Natural killer cell (primary cell): ENCODE results near the gene LGALS3BP. TPM values are rescaled to one million over a fixed set of nuclear protein-coding genes. Genes with fewer than 3 reads are reported as not detected.

ENCODE experiments used
- ATAC-seq, 3 donors: fragments of 150-1000 bp in 2 of 3; fragments of 200-7000 bp in 1 of 3; cut with Tn5 transposase; 1 replicate in 1 of 3; 2 replicates in 2 of 3; pipeline ENCODE4 v1.10.0; 2021; ENCODE audit warnings: mild to moderate bottlenecking in 2 of 3, moderate library complexity in 2 of 3
- DNase-seq, 2 donors: peaks; one replicate each; pipeline versions ENCODE4 v3.0.0 to v3.0.0-alpha.2; 2013 to 2021; ENCODE audit warnings: mixed read lengths in 1 of 2
- H3K27ac ChIP-seq: one replicate; pipeline ENCODE4 v1.5.1; 2013; ENCODE audit warnings: mild to moderate bottlenecking, low read length
- H3K27me3 ChIP-seq: one replicate; pipeline ENCODE4 v1.6.1; 2013; ENCODE audit warnings: low read length; ENCODE audit not compliant: control insufficient read depth, insufficient read depth
- H3K36me3 ChIP-seq: one replicate; pipeline ENCODE4 v1.6.1; 2013; ENCODE audit warnings: low read length; ENCODE audit not compliant: control insufficient read depth, insufficient read depth
- H3K4me1 ChIP-seq: one replicate; pipeline ENCODE4 v1.6.1; 2013; ENCODE audit warnings: low read length; ENCODE audit not compliant: control insufficient read depth, insufficient read depth
- H3K4me3 ChIP-seq: one replicate; pipeline ENCODE4 v1.5.1; 2013; ENCODE audit warnings: low read length
- H3K9me3 ChIP-seq: one replicate; pipeline ENCODE4 v1.6.1; 2013; ENCODE audit warnings: low read length; ENCODE audit not compliant: control insufficient read depth, insufficient read depth
- H3K27ac Mint-ChIP-seq, 2 donors: one replicate each; pipeline ENCODE4 v1.8.0; 2022; ENCODE audit warnings: mild to moderate bottlenecking in 2 of 2, mixed read lengths in 2 of 2, moderate library complexity in 1 of 2
- H3K27me3 Mint-ChIP-seq, 2 donors: one replicate each; pipeline ENCODE4 v1.8.0; 2022; ENCODE audit warnings: low read depth in 2 of 2, mixed read lengths in 2 of 2
- H3K36me3 Mint-ChIP-seq: one replicate; pipeline ENCODE4 v1.8.0; 2022; ENCODE audit warnings: mixed read lengths
- H3K4me1 Mint-ChIP-seq, 2 donors: one replicate each; pipeline ENCODE4 v1.8.0; 2022; ENCODE audit warnings: mixed read lengths in 2 of 2
- H3K4me3 Mint-ChIP-seq: one replicate; pipeline ENCODE4 v1.8.0; 2022; ENCODE audit warnings: mild to moderate bottlenecking, moderate library complexity, mixed read lengths
- H3K9me3 Mint-ChIP-seq, 2 donors: one replicate each; pipeline ENCODE4 v1.8.0; 2022; ENCODE audit warnings: mixed read lengths in 2 of 2
- CTCF ChIP-seq: fragments of 200-600 bp; IDR thresholded peaks from one replicate; pipeline ENCODE4 v1.8.0; 2022; ENCODE audit warnings: antibody characterized with exemption
- WGBS: methylation state at CpG from one replicate; pipeline ENCODE4 v1.1.7; 2013; ENCODE audit warnings: missing lambda C conversion rate; ENCODE audit not compliant: insufficient coverage; 5-methylcytosine and 5-hydroxymethylcytosine counted together
- intact Hi-C: fragments of 100-400 bp; cut with micrococcal nuclease; formaldehyde crosslinking; loops from one replicate; pipeline ENCODE4 v1.14.2; 2022
- total RNA-seq, 4 donors: library from RNA; stranded (reverse); fragments of 120-200 nt in 1 of 4; gene quantifications; one replicate each; pipeline versions ENCODE4 v1.2.3 to v1.2.4, GENCODE V29; 2013 to 2022

LGALS3BP gene
- total RNA-seq, 3 donors from 2014 or later (not counting 1 experiment from before 2014, with no cell fraction given), result 4.2 to 8.8 (median 4.2) TPM

DNA sequence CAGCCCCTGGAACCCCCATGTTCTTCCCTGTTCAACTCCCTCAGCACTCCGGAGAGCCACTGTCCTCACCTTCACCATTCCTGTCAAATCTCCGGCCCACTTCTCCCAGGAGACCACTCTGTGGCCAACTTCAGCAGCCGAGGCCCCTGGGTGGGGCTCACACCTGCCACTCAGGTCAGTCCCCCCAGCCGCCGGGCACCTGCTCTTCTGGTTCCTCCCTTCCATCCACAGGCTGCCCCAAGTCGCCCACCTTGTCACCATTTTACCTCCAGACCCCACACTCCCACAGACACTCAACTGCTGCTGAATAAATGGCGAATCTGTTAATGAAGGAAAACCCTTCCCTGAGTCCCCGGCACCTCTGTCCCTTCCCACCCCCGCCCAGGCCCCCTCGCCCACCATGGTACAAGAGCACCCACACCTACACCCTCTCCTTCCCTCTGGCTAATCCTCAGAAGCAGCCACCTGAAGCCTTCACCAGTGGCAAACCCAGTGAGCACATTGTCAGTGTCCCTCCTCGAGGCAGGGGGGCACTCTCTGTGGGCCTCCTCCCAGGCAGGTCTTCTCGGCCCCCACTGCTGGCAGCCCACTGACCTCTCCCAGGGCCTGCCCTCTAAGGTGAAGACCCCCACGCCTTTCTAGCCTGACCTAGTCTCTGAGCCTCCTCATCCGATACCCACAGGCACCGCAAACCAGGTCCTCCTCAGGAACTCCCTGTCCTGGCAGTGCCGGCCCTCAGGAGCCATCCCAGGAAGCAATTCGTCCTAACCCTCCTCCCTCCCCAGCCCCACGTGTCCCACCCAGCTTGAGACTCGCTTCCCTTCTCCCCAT, 21.7 kb upstream of the LGALS3BP start:
- H3K9me3 ChIP-seq, result no peaks in the 10 kb centered on the region
- DNase-seq (no peak), ATAC-seq (no peak)
- Mint-ChIP-seq H3K9me3 (no peaks in the 10 kb centered on the region), H3K36me3 (no peaks in the 10 kb centered on the region), H3K4me1 (peaks cover 34 to 48% of the 10 kb centered on the region in 2 donors), H3K4me3 (no peak overlapping the region), H3K27me3 (no peaks in the 10 kb centered on the region), H3K27ac (peak overlapping the region in 1 of 2 donors; percentile 69)
- H3K4me3 ChIP-seq, result no peak overlapping the region
- H3K4me1 ChIP-seq, result peaks cover 20% of the 10 kb centered on the region
- intact Hi-C loops, result no loop called here
- H3K36me3 ChIP-seq, result peaks cover 20% of the 10 kb centered on the region
- 93% methylated on average over 19 of the region's 19 CpGs for WGBS
- no peak for TF ChIP-seq CTCF
- no peaks in the 10 kb centered on the region for H3K27me3 ChIP-seq
- H3K27ac ChIP-seq, result no peak overlapping the region

DNA sequence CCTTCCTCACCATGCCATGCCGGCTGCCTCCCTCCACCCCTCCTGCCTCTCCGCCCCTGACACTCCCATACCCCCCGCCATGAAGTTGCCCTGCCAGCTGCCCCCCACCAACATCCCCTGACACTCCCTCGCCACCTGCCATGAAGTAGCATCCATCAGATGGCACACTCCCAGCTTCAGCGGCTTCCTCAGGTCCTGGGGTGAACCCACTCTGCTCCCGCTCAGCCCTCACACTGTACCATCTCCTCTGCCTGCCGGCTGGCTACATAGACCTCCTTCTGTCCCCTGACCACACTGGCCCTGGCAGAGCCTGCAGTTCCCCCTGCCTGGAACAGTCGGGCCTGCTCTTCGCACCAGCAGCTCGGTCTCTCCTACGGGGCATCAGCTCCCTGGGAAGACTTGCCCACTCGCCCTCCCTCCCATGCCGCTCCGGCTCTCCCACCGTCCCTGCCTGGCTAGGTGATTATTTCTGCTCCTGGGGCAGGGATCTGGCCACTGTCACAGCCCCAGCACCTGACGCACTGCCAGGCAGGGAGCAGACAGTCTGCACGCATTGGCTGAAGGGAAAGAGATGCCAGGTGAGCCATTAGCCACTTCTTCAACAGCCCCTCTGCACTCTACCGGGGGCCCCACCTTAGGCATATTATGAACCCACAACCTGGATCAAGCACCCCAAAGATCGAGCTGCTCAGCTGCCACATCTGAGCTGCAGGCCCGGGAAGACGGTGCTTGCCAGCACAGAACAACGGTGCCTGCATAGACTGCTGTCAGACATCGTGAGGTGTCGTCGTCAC, 20.9 kb upstream of the LGALS3BP start:
- Histone ChIP-seq H3K27ac (no peak overlapping the region), H3K4me1 (peaks cover 15% of the 10 kb centered on the region), H3K9me3 (no peaks in the 10 kb centered on the region), H3K36me3 (peaks cover 27% of the 10 kb centered on the region), H3K4me3 (no peak overlapping the region), H3K27me3 (no peaks in the 10 kb centered on the region)
- no peak for TF ChIP-seq CTCF
- intact Hi-C loops, result no loop called here
- Mint-ChIP-seq H3K4me3 (no peak overlapping the region), H3K36me3 (no peaks in the 10 kb centered on the region), H3K27ac (peak overlapping the region in 1 of 2 donors; percentile 69), H3K9me3 (no peaks in the 10 kb centered on the region), H3K27me3 (no peaks in the 10 kb centered on the region), H3K4me1 (peaks cover 25 to 44% of the 10 kb centered on the region in 2 donors)
- 96% methylated on average over 25 of the region's 25 CpGs for WGBS
- no peak for DNase-seq
- no peak for ATAC-seq

DNA sequence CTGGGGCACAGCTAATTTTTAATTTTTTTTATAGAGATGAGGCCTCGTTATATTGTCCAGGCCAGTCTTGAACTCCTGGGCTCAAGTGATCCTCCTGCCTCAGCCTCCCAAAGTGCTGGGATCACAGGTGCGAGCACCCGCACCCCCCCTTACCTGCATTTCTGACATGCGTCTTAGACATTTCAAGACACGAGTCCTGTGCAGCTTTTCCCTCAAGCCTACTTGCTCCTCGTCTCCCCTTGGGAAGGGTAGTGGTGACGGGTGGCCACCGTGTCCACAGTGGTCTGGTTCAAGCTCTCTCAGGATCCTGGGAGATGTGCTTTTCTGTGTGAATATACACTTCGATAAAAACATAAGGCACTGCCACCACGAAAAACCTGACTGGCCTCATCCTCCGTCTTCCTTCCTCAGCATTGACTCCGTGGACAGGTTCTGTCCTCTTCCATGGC, 20.2 kb upstream of the LGALS3BP start:
- TF ChIP-seq CTCF, result no peak
- ATAC-seq (no peak), DNase-seq (no peak)
- Mint-ChIP-seq H3K27me3 (no peaks in the 10 kb centered on the region), H3K27ac (peak overlapping the region in 1 of 2 donors; percentile 53), H3K4me3 (no peak overlapping the region), H3K9me3 (no peaks in the 10 kb centered on the region), H3K4me1 (peaks cover 24 to 38% of the 10 kb centered on the region in 2 donors), H3K36me3 (no peaks in the 10 kb centered on the region)
- Histone ChIP-seq H3K9me3 (no peaks in the 10 kb centered on the region), H3K4me1 (peaks cover 9% of the 10 kb centered on the region), H3K27ac (no peak overlapping the region), H3K4me3 (no peak overlapping the region), H3K36me3 (peaks cover 27% of the 10 kb centered on the region), H3K27me3 (no peaks in the 10 kb centered on the region)
- intact Hi-C loops, result no loop called here
- WGBS, result 98% methylated on average over 12 of the region's 12 CpGs
